Left ventricle myocardium superior (tissue), 1 donor: Measurements from ENCODE around the gene KCNN4. TPM values are rescaled to one million over a fixed set of nuclear protein-coding genes. Genes with fewer than 3 reads are reported as not detected.

ENCODE experiments used
- ATAC-seq: fragments of 200-7000 bp; cut with Tn5 transposase; one replicate; pipeline ENCODE4 v1.9.1; 2020; ENCODE audit warnings: mild to moderate bottlenecking, moderate library complexity
- DNase-seq: peaks from one replicate; pipeline ENCODE4 v3.0.0-alpha.2; 2020
- intact Hi-C: fragments of 100-400 bp; cut with micrococcal nuclease; formaldehyde crosslinking; loops from one replicate; pipeline ENCODE4 v1.11.0; 2022
- total RNA-seq: library from RNA; stranded (reverse); fragmentation: NEBNext Ultra II Directional; extraction: Animal tissue kit (Norgen Biotek cat#: 25700); gene quantifications from one replicate; pipeline ENCODE4 v1.2.1, GENCODE V29; 2021
- donor health status: DM: no; HTN: yes; CAD: no; lungs with severe emphysema.

KCNN4 gene
- total RNA-seq, 1 donor from 2014 or later = 0.50 TPM

DNA sequence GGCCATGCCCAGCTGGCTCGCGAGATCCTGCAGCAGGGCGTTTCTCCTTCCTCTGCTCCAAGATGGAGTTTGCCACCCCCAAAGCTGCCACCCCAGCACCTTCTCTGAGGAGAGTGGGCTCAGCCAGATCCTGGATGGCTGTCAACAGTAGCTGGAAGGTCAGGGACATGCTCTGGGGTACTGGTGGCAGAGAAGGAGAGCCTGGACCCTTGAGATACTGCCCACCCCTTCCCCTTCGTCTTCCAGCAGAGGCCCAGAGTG, 53.2 kb downstream of the KCNN4 start:
- ATAC-seq (peak; percentile 12), DNase-seq (no peak)
- intact Hi-C loops = no loop called here

DNA sequence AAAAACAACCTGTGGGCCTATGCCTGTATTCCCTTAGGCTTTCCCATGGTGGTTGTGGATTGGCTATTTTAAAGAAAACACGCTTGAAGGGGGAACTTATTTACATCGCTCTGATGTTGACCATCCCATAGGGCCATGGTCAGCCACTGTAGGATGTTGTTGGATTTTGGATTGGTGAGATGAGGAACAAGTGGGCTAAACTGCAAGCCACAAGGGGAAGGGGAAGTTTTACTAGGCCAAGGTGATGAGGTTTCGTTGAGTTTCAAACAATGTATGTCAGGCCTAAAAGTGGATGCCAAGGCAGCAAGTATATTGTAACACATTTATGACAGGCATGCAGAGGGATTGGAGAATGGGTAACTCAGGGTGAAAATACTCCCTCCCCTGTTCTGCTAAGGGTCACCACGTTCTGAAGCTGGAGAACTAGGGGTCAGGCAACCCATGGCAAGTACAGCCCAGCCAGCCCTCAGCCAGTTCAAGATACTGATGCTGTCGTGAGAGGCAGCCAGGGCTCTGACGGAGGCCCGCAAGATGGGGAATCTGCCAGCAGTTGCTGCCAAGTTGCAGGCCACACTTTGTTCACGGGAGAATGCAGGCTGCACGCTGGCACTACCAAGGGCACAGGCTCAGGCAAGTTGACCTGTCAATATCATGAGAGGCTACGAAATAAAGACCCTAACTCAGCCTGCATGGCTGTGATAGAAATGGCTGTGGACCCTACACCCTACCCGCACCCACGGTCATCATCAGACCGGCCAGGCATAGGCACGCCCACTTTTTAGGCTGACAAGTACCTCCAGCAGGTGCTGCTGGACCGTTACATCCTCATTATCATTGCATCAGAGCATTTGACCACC, 53.8 kb downstream of the KCNN4 start:
- peak; percentile 87 for ATAC-seq
- DNase-seq = peak; percentile 67
- intact Hi-C loops = no loop called here

DNA sequence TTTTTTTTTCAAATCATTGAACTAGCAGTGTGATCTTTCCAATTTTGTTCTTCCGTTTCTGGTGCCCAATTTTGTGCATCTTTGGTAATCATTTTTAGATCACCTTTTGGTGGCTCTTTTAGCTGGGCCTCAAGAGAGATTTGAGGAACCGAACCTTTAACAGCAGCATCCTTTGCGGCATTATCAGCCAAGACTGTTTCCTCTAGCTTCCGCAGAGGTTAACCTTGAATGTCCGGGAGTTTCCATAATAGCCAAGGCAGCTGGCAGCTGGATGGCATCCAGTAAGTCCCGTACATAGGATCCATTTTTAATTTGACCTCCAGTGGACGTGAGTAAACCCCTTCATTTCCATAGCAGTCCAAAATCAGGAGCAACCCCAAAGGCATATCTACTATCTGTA, 55.3 kb downstream of the KCNN4 start:
- ATAC-seq (peak; percentile 42), DNase-seq (no peak)
- intact Hi-C loops = no loop called here

DNA sequence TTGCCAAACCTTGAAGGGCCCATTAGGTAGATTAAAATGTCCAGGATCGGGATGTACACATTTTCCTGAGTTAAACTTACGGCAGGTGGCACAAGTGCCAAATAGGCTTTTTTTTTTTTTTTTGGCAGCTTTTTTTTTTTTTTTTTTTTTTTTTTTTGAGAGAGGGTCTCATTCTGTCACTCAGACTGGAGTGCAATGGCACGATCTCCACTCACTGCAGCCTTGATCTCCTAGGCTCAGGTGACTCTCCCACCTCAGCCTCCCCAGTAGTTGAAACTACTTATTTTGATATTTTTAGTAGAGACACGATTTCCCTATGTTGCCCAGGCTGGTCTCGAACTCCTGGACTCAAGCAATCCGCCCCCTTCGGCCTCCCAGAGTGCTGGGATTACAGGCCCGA, 55.9 kb downstream of the KCNN4 start:
- intact Hi-C loops = no loop called here
- ATAC-seq (no peak), DNase-seq (no peak)

DNA sequence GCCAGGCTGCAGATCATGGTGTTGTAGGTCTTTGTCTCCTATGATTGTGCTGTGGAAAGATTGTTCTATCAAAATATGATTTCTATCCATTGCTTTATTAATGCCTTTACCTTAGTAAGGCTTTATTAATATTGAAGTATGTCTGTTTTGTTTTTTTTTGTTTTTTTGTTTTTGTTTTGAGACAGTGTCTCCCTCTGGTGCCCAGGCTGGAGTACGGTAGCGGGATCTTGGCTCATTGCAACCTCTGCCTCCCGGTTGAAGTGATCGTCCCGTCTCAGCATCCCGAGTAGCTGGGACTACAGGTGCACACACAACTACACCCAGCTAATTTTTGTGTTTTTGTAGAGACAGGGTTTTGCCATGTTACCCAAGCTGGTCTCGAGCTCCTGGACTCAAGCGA, 57.2 kb downstream of the KCNN4 start:
- intact Hi-C loops = no loop called here
- no peak for DNase-seq

DNA sequence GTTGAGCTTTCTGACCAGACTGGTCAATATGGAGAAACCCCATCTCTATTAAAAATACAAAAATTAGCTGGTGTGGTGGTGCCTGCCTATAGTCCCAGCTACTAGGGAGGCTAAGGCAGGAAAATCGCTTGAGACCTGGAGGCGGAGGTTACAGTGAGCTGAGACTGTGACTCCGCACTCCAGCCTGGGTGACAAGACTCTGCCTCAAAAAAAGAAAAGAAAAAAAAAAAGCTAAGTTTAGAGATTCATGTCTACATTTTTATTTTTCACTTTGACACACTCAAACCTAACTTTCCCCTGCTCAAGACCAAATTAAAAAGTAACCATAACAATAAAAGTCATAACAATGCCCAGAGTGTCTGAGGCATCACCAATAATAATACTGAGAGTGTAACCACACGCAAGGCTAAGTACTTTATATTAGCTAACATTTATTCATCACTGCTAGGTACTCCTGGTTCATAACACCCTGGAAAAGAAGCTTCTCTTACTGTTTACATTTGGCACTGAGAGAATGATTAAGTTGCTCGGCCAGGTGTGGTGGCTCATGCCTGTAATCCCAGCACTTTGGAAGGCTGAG, 59.2 kb downstream of the KCNN4 start:
- DNase-seq (no peak), ATAC-seq (no peak)
- intact Hi-C loops = no loop called here

More for the DNA sequence above, 57.2 kb downstream of the KCNN4 start:
- no peak for ATAC-seq

DNA sequence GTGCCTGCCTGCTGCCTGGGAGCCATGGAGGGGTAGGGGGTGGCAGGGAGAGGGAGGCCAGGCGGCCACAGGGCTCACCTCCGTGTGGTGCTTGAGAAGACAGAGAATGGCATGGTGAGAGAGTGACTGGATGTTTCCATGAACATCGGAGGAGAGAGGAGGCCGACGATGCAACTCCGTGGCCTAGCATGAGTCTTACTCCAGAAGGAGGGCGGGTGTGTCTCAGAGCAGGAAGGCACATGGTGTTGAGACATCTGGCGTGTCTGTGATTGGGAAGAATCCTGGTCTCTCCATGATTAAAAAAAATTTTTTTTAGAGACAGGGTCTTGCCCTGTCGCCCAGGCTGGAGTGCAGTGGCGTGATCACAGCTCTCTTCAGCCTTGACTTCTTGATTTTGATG, 59.8 kb downstream of the KCNN4 start:
- DNase-seq = no peak
- no peak for ATAC-seq
- intact Hi-C loops = no loop called here

DNA sequence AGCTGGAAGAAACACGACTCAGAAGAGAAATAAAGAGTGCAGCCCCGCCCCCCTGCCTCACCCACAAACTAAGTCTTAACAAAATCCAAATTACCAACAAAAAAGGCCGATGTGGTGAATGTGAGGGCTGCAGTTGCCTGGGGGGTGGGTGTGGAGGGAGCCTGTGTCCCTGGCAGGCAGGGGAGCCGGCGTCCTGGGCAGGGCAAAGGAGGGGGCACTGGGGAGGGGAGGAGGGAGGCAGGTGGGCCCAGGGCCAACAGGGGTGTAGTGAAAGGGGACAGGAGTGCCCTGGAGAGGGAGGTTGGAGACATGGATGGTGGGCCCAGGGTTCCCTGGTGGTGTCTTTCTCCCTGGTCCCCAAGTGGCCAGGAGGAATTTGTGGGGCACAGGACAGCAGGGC, 60.9 kb downstream of the KCNN4 start:
- intact Hi-C loops = no loop called here

DNA sequence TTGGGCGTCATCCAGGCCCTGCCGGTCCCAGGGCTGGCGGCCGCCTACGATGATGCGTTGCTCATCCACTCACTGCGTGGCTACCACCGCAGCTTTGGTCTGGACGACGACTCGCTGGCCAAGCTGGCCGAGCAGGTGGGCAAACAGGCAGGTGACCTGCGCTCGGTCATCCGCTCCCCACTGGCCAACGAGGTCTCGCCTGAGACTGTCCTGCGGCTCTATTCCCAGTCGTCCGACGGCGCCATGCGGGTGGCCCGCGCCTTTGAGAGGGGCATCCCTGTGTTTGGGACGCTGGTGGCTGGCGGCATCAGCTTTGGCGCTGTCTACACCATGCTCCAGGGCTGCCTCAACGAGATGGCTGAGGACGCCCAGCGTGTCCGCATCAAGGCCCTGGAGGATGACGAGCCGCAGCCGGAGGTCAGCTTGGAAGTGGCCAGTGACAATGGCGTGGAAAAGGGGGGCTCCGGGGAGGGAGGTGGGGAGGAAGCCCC, 61.4 kb downstream of the KCNN4 start:
- intact Hi-C loops = no loop called here
- ATAC-seq (no peak), DNase-seq (no peak)

More for the DNA sequence above, 60.9 kb downstream of the KCNN4 start:
- ATAC-seq (no peak), DNase-seq (no peak)

DNA sequence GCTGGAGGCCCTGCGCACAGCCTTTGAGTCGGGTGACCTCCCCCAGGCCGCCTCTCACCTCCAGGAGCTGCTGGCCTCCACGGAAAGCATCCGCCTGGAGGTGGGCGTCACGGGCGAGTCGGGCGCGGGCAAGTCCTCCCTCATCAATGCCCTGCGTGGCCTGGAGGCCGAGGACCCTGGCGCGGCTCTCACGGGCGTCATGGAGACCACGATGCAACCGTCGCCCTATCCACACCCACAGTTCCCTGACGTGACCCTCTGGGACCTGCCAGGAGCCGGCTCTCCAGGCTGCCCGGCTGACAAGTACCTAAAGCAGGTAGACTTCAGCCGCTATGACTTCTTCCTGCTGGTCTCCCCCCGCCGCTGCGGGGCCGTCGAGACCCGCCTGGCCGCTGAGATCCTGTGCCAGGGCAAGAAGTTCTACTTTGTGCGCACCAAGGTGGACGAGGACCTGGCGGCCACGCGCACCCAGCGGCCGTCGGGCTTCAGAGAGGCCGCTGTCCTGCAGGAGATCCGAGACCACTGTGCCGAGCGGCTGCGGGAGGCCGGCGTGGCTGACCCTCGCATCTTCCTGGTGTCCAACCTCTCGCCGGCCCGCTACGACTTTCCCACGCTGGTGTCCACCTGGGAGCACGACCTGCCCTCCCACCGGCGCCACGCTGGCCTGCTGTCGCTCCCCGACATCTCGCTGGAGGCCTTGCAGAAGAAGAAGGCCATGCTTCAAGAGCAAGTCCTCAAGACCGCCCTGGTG, 62.0 kb downstream of the KCNN4 start:
- DNase-seq = no peak
- intact Hi-C loops = no loop called here
- no peak for ATAC-seq

Other genes starting within 250 kb of the KCNN4 start
- 1.8 TPM for gene ZNF575, start 247.8 kb downstream of the KCNN4 start, total RNA-seq
- 15.7 TPM for gene XRCC1, start 205.4 kb downstream of the KCNN4 start, total RNA-seq
- gene PINLYP, start 205.2 kb downstream of the KCNN4 start, total RNA-seq = 1.4 TPM
- 19.6 TPM for gene IRGQ, start 184.8 kb downstream of the KCNN4 start, total RNA-seq
- gene ZNF576, start 184.4 kb downstream of the KCNN4 start, total RNA-seq = 12.2 TPM
- gene SRRM5, start 168.9 kb downstream of the KCNN4 start, total RNA-seq = 0.20 TPM
- 38.6 TPM for gene ZNF428, start 161.3 kb downstream of the KCNN4 start, total RNA-seq
- 10.5 TPM for gene CADM4, start 141.1 kb downstream of the KCNN4 start, total RNA-seq
- 5.1 TPM for gene PLAUR, start 110.8 kb downstream of the KCNN4 start, total RNA-seq
- not detected for gene IRGC, start 64.9 kb downstream of the KCNN4 start, total RNA-seq
- gene SMG9, start 26.0 kb downstream of the KCNN4 start, total RNA-seq = 17.9 TPM
- 0.89 TPM for gene LYPD5, start 21.5 kb upstream of the KCNN4 start, total RNA-seq
- 11.0 TPM for gene ZNF283, start 46.3 kb upstream of the KCNN4 start, total RNA-seq
- gene ZNF404, start 103.0 kb upstream of the KCNN4 start, total RNA-seq = 11.1 TPM
- gene ZNF45, start 154.3 kb upstream of the KCNN4 start, total RNA-seq = 8.9 TPM
- gene ZNF221, start 170.3 kb upstream of the KCNN4 start, total RNA-seq = 4.3 TPM
- 8.9 TPM for gene ZNF155, start 203.2 kb upstream of the KCNN4 start, total RNA-seq
- gene ZNF230, start 222.0 kb upstream of the KCNN4 start, total RNA-seq = 3.0 TPM
- 3.5 TPM for gene ZNF222, start 244.4 kb upstream of the KCNN4 start, total RNA-seq